HEK293T (cell line): Measurements from ENCODE around the gene TACR3.
"Not testable (repeated sequence)": the region's sequence is repeated elsewhere in the genome, so short reads cannot be mapped to it uniquely, and the experiment has no call there.

Source experiments
- CTCF ChIA-PET: fragments of 350-600 bp; formaldehyde crosslinking; extraction: SDS; loops from one replicate; lab custom pipeline; 2021; ENCODE audit warnings: antibody characterized with exemption, inconsistent platforms; lab: Yijun Ruan, JAX
- POLR2A ChIA-PET: fragments of 350-600 bp; formaldehyde crosslinking; extraction: SDS; loops from one replicate; lab custom pipeline; 2020; ENCODE audit warnings: antibody characterized with exemption, inconsistent platforms; lab: Yijun Ruan, JAX
- DNase-seq: peaks from one replicate; pipeline ENCODE4 v3.0.0; 2012; ENCODE audit warnings: mixed read lengths; ENCODE audit errors: extremely low spot score
- ARNT ChIP-seq: fragments of 450-650 bp; IDR thresholded peaks from 2 replicates; pipeline ENCODE4 v1.6.1; 2017; ENCODE audit warnings: mild to moderate bottlenecking
- BHLHE40 ChIP-seq: fragments of 450-650 bp; IDR thresholded peaks from 2 replicates; pipeline ENCODE4 v1.6.1; 2016; ENCODE audit warnings: mild to moderate bottlenecking, moderate library complexity, borderline replicate concordance
- CTBP1 ChIP-seq: fragments of 450-650 bp; IDR thresholded peaks from 2 replicates; pipeline ENCODE4 v1.6.1; 2016; ENCODE audit warnings: borderline replicate concordance
- ELF4 ChIP-seq: fragments of 450-650 bp; IDR thresholded peaks from 2 replicates; pipeline ENCODE4 v1.6.1; 2017; ENCODE audit warnings: antibody characterized with exemption
- FOXA1 ChIP-seq: fragments of 450-650 bp; IDR thresholded peaks from 2 replicates; pipeline ENCODE4 v1.6.1; 2016; ENCODE audit warnings: mild to moderate bottlenecking
- FOXK2 ChIP-seq: fragments of 450-650 bp; IDR thresholded peaks from 2 replicates; pipeline ENCODE4 v1.6.1; 2016; ENCODE audit warnings: mild to moderate bottlenecking
- FOXM1 ChIP-seq: fragments of 450-650 bp; IDR thresholded peaks from 2 replicates; pipeline ENCODE4 v1.6.1; 2017; ENCODE audit warnings: mild to moderate bottlenecking, borderline replicate concordance
- HDGF ChIP-seq: fragments of 450-650 bp; IDR thresholded peaks from 2 replicates; pipeline ENCODE4 v1.6.1; 2017; ENCODE audit warnings: antibody characterized with exemption, borderline replicate concordance
- L3MBTL2 ChIP-seq: fragments of 450-650 bp; conservative IDR thresholded peaks from 2 replicates; pipeline ENCODE4 v1.6.1; 2016; ENCODE audit warnings: mild to moderate bottlenecking
- LEF1 ChIP-seq: fragments of 450-650 bp; IDR thresholded peaks from 2 replicates; pipeline ENCODE4 v1.6.1; 2017; ENCODE audit warnings: mild to moderate bottlenecking, borderline replicate concordance
- NFRKB ChIP-seq: fragments of 450-650 bp; IDR thresholded peaks from 2 replicates; pipeline ENCODE4 v1.6.1; 2016; ENCODE audit warnings: mild to moderate bottlenecking, moderate library complexity
- SP1 ChIP-seq: fragments of 450-650 bp; IDR thresholded peaks from 2 replicates; pipeline ENCODE4 v1.6.1; 2017
- SUZ12 ChIP-seq: fragments of 450-650 bp; IDR thresholded peaks from 2 replicates; pipeline ENCODE4 v1.6.1; 2016; ENCODE audit warnings: mild to moderate bottlenecking
- TARDBP ChIP-seq: fragments of 450-650 bp; IDR thresholded peaks from 2 replicates; pipeline ENCODE4 v1.6.1; 2016
- ZNF384 ChIP-seq: fragments of 450-650 bp; IDR thresholded peaks from 2 replicates; pipeline ENCODE4 v1.6.1; 2016
- TF ChIP-seq, protein P1 (sequence below): fragments of 450-650 bp; IDR thresholded peaks from 2 replicates; pipeline ENCODE4 v1.6.1; 2016

Gene TACR3

DNA sequence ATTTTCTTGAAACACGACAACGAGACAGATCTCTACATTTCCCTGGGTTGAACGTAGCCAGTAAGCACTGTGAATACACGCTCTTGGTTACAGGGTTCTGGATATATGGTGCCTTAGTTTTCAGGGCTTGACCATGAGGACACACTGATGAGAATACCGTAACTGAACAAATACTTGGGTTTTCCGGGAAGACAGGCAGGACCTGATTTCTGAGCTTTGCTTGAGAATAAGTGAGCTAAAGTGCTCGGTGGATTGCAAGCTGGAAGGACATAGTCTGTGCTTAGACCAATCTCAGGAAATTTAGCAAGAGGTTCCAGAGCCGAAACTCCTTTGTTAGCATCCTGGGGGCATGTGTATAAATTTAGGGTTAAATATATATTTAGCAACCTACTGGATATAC is 876 bp upstream of the TACR3 start:
- no peak for TF ChIP-seq L3MBTL2
- no peak for TF ChIP-seq ARNT
- no peak for TF ChIP-seq SUZ12
- no peak for TF ChIP-seq NFRKB
- no peak for TF ChIP-seq FOXA1
- no peak for TF ChIP-seq LEF1
- TF ChIP-seq HDGF: no peak
- TF ChIP-seq ELF4: no peak
- DNase-seq: no peak
- POLR2A ChIA-PET: no interaction called here
- CTCF ChIA-PET: no interaction called here

DNA sequence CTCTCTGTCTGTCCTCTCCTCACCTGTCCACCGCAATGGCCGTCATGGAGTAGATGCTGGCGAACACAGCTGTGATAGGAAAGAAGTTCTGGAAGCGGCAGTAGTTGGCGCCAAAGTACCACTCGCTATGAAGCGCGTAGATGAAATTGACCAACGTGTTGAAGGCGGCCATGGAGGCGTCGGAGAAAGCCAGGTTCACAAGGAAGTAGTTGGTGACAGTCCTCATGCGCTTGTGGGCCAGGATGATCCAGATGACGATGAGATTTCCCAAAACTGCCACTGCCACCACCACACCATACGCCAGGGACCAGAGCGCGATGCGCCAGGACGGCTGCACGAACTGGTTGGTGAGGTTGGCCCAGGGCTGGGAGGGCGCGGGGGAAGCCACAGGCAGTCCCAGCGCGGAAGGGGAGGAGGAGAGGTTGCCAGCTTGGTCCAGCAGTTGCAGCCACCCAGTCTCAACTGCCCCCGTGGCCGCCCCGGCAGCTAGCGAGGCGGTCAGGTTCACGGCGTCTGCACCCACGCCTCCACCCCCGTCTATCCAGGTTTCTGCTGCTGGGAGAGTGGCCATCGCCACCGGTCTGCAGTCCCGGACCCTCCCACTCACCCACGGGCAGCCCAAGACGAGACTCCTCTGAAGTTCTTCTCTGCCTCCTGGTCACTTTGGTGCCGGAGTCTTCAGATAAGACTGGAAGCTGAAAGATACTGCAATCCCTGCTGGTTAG is 518 bp downstream of the TACR3 start:
- DNase-seq: no peak
- CTCF ChIA-PET: no interaction called here
- TF ChIP-seq BHLHE40 (no peak), NFRKB (no peak), SP1 (no peak), SUZ12 (no peak), ELF4 (no peak), LEF1 (no peak), ARNT (no peak), FOXK2 (no peak), FOXA1 (no peak), CTBP1 (no peak), TARDBP (no peak)
- TF ChIP-seq, protein P1, sequence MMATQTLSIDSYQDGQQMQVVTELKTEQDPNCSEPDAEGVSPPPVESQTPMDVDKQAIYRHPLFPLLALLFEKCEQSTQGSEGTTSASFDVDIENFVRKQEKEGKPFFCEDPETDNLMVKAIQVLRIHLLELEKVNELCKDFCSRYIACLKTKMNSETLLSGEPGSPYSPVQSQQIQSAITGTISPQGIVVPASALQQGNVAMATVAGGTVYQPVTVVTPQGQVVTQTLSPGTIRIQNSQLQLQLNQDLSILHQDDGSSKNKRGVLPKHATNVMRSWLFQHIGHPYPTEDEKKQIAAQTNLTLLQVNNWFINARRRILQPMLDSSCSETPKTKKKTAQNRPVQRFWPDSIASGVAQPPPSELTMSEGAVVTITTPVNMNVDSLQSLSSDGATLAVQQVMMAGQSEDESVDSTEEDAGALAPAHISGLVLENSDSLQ: no peak
- POLR2A ChIA-PET: no interaction called here

DNA sequence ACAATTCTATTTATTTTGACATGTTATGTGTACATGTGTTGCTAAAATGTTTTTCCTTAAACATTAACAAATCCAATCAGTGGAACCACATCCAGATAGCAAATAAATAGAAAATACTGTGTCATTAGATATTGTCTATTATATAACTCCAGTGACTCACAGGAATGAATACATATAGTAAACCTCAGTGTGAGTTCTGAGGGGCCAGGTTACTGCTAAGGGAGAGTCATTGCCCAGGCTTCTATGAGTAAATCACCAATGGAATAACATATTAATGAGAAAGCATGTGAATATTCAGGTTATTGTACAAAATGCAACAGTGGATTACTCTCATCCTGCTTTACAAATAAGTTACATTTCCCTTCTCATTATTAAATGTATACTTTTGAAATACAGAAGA is 27.2 kb downstream of the TACR3 start:
- CTCF ChIA-PET: no interaction called here
- TF ChIP-seq SP1: no peak
- TF ChIP-seq, protein P1: no peak
- TF ChIP-seq NFRKB: no peak
- no peak for TF ChIP-seq L3MBTL2
- no peak for TF ChIP-seq FOXK2
- no peak for TF ChIP-seq ZNF384
- no peak for TF ChIP-seq TARDBP
- TF ChIP-seq BHLHE40: no peak
- TF ChIP-seq LEF1: no peak
- no peak for TF ChIP-seq FOXA1
- TF ChIP-seq SUZ12: no peak
- POLR2A ChIA-PET: no interaction called here
- DNase-seq: no peak

DNA sequence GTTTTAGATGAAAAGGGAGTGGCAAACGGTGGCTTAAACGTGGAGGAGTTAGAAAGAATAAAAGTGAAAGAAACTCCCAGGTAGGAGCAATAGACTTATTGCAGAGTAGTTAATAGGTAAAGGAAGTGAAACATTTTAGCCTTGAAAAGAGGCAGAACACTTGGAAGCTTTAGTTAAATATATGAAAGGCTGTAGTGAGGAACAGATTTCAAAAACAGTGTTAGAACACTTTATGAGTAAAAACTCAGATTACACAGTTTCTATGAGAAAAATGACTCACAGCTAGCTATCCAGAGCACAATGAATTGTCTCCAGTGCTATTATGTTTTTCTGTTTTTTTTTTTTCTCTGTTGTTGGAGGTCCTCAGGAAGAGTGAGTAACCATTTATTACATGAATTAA is 45.8 kb downstream of the TACR3 start:
- ChIA-PET POLR2A (no interaction called here), CTCF (no interaction called here)
- no peak for DNase-seq
- TF ChIP-seq HDGF (no peak), FOXK2 (no peak), TARDBP (no peak), SUZ12 (no peak), FOXM1 (no peak), L3MBTL2 (no peak), BHLHE40 (no peak)

GRCh38 chr4:103666764-103667163 is 53.0 kb downstream of the TACR3 start:
- DNase-seq, POLR2A ChIA-PET, CTCF ChIA-PET: not testable (repeated sequence)

DNA sequence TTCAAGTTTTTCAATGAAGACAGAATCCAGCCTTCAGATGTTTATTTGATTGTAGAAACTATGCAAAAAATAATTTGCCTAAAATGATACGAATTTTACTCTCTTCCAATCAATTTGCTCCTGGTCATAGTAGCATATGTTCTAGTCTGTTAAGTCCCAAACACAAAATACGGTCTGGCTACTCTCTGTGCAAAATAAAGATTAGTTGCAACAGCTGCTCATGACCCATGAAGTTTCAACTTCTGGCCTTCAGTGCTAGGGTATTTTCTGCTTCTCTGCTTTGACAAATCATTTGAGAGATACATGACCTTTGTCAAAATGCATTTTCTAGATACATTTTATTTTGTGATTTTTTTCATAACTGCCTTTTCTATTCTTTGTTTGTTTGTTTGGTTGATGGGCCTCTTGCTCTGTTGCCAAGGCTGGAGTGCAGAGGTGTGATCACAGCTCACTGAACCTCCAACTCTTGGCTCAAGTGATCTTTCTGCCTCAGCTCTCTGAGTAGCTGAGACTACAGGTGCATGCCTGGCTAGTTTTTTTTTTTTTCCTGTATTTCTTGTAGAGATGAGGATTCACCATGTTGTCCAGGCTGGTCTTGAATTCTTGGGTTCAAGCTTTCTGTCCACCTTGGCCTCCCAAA is 55.2 kb downstream of the TACR3 start:
- DNase-seq: no peak
- POLR2A ChIA-PET: no interaction called here
- TF ChIP-seq LEF1 (no peak), SUZ12 (no peak), ELF4 (no peak), SP1 (no peak), TARDBP (no peak), FOXM1 (no peak), FOXA1 (no peak), ZNF384 (no peak), L3MBTL2 (no peak), BHLHE40 (no peak), NFRKB (no peak), ARNT (no peak), FOXK2 (no peak), HDGF (no peak), CTBP1 (no peak)
- TF ChIP-seq, protein P1: no peak
- CTCF ChIA-PET: no interaction called here
